GM06990 (cell line): ENCODE measurements around the gene PRR36.
A peak's percentile ranks its signal among the peaks of the same experiment; 100 is the strongest.

Source experiments
- DNase-seq: peaks from one replicate; pipeline ENCODE4 v3.0.0-alpha.2; 2011; ENCODE audit not compliant: insufficient read length; ENCODE audit errors: extremely low read depth
- H3K27me3 ChIP-seq: replicated peaks from 2 replicates; pipeline ENCODE4 v1.6.0; 2011; ENCODE audit warnings: low read length; ENCODE audit not compliant: control insufficient read depth, insufficient read depth
- H3K36me3 ChIP-seq: 2 replicates; pipeline ENCODE4 v1.5.1; 2011; ENCODE audit warnings: low read length; ENCODE audit not compliant: control insufficient read depth, insufficient read depth
- H3K4me3 ChIP-seq: replicated peaks from 2 replicates; pipeline ENCODE4 v1.5.1; 2011; ENCODE audit warnings: low read depth, mild to moderate bottlenecking, control low read depth, low read length
- TF ChIP-seq, protein P1 (sequence below): IDR thresholded peaks from 2 replicates; pipeline ENCODE4 v1.5.1; 2011; ENCODE audit warnings: low read length, control low read depth, mild to moderate bottlenecking, inconsistent platforms; ENCODE audit not compliant: insufficient read depth, poor library complexity, severe bottlenecking

Gene PRR36

DNA sequence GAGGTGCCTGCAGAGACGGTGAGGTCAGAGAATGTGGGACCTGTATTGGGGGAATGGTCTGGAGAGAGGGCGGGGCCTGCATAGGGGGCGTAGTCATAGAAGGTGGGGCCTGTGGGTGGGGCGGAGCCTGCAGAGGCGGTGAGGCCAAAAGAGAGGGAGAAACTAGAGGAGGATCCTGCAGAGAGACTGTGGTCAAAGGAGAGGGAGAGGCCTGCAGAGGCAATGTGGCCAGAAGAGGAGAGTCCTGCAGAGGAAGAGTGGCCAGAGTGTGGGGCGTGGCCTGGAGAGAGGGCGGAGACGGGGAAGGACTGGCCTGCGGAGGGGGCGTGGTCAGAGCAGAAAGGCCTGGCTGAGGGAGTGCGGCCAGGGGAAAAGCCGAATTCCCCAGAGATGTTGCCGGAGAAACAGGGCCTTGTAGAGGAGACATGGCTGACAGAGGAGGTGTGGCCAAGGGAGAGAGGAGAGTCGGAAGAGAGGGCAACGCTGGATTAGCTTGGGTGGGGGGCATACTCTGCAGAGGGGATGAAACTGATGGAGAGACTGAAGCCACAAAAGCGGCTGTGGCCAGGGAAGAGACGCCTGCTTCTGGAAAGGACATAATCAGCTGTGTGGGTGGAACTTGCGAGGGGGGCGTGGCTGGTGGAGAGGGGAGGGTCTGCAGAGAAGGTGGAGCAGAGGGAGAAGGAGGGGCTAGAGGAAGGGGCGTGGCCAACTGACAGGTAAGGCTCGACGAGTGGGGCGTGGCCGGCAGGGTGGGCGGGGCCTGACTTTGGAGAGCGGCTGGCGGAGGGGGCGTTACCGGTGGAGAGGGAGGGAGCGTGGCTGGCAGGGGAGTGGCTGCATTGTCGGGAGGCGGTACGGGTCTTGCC is 2.5 kb downstream of the PRR36 start:
- Histone ChIP-seq H3K4me3 (peak overlapping the region; percentile 25; the same call in 1 of the 2 replicates), H3K27me3 (no peaks in the 10 kb centered on the region; the same call in 1 of the 2 replicates), H3K36me3 (no peaks in the 10 kb centered on the region)
- TF ChIP-seq, protein P1, sequence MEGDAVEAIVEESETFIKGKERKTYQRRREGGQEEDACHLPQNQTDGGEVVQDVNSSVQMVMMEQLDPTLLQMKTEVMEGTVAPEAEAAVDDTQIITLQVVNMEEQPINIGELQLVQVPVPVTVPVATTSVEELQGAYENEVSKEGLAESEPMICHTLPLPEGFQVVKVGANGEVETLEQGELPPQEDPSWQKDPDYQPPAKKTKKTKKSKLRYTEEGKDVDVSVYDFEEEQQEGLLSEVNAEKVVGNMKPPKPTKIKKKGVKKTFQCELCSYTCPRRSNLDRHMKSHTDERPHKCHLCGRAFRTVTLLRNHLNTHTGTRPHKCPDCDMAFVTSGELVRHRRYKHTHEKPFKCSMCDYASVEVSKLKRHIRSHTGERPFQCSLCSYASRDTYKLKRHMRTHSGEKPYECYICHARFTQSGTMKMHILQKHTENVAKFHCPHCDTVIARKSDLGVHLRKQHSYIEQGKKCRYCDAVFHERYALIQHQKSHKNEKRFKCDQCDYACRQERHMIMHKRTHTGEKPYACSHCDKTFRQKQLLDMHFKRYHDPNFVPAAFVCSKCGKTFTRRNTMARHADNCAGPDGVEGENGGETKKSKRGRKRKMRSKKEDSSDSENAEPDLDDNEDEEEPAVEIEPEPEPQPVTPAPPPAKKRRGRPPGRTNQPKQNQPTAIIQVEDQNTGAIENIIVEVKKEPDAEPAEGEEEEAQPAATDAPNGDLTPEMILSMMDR: no peak
- peak; percentile 86 for DNase-seq

DNA sequence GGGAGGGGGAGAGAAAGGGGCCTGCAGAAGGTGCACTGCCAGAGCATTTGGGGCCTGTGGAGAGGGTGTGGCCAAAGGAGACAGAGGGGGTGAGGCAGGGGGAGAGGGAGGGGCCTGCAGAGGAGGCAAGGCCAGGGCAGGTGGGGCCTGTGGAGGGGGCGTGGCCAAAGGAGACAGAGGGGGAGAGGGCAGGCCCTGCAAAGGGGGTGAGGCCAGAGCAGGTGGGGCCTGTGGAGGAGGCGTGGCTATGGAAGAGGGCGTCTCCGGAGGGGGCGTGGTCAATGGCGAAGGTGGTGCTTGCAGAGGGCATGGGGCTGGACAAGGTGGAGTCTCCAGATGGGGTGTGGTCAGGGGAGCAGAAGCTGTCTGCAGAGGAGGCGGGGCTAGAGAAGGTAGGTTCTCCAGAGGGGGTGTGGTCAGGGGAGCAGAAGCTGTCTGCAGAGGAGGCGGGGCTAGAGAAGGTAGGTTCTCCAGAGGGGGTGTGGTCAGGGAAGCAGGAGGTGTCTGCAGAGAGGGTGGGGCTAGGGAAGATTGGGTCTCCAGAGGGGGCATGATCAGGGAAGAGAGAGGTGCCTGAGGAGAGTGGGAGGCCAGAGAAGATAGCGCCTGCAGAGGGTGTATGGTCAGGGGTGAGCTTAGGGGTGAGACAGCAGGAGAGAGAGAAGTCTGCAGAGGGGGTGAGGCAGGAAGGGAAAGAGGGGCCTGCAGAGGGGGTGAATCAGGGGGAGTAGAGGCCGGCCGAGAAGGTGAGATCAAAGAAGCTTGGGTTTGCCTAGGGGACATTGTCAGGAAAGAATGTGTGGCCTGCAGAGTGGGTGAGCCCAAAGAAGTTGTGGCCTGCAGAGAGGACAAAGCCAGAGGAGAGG is 3.4 kb downstream of the PRR36 start:
- peak; percentile 83 for DNase-seq
- H3K27me3 ChIP-seq: no peaks in the 10 kb centered on the region; the same call in 1 of the 2 replicates
- no peak overlapping the region for H3K4me3 ChIP-seq
- TF ChIP-seq, protein P1: no peak
- no peaks in the 10 kb centered on the region for H3K36me3 ChIP-seq

DNA sequence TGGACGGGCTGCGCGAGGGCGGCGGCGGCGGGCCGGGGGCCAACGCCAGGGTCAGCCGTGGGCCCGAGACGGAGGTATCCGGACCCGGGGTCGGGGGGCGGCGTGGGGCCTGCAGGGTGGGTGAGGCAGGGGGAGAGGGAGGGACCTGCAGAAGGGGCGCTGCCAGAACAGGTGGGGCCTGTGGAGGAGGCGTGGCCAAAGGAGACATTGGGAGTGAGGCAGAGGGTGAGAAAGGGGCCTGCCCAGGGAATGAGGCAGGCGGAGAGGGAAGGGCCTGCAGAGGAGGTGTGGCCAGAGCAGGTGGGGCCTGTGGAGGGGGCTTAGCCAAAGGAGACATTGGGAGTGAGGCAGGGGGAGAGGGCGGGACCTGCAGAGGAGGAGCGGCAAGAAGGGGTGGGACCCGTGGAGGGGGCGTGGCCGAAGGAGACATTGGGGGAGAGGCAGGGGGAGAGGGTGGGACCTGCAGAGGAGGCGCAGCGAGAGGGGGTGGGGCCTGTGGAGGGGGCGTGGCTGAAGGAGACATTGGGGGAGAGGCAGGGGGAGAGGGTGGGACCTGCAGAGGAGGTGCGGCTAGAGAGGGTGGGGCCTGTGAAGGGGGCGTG is 4.2 kb downstream of the PRR36 start:
- no peaks in the 10 kb centered on the region for H3K36me3 ChIP-seq
- DNase-seq: peak; percentile 80
- peak overlapping the region; percentile 56 for H3K4me3 ChIP-seq
- no peaks in the 10 kb centered on the region; the same call in 1 of the 2 replicates for H3K27me3 ChIP-seq
- TF ChIP-seq, protein P1: no peak

DNA sequence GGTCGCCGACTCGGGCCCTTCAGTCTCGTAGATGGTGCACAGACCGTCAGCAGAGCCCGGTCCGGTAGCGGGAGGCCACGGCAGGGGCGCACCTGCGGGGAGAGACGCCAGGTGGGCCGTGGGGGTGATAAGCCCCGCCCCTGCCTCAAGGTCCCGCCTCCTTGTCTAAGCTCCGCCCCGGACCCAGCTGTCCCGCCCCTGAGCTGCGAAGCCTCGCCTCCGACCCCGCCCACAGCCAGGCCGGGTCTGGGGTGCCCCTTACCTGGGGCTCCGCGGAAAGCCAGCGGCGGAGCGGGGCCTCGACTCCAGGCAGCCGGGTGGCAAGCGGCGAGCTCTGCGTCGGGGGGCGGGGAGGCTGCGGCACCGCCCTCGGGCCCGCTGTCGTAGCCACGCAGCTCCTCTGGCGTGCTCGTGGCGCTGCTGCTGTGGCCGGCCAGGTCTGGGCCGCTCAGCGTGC is 4.7 kb downstream of the PRR36 start:
- TF ChIP-seq, protein P1: no peak
- DNase-seq: peak; percentile 81
- no peaks in the 10 kb centered on the region; the same call in 1 of the 2 replicates for H3K27me3 ChIP-seq
- peak overlapping the region; percentile 56 for H3K4me3 ChIP-seq
- H3K36me3 ChIP-seq: no peaks in the 10 kb centered on the region

DNA sequence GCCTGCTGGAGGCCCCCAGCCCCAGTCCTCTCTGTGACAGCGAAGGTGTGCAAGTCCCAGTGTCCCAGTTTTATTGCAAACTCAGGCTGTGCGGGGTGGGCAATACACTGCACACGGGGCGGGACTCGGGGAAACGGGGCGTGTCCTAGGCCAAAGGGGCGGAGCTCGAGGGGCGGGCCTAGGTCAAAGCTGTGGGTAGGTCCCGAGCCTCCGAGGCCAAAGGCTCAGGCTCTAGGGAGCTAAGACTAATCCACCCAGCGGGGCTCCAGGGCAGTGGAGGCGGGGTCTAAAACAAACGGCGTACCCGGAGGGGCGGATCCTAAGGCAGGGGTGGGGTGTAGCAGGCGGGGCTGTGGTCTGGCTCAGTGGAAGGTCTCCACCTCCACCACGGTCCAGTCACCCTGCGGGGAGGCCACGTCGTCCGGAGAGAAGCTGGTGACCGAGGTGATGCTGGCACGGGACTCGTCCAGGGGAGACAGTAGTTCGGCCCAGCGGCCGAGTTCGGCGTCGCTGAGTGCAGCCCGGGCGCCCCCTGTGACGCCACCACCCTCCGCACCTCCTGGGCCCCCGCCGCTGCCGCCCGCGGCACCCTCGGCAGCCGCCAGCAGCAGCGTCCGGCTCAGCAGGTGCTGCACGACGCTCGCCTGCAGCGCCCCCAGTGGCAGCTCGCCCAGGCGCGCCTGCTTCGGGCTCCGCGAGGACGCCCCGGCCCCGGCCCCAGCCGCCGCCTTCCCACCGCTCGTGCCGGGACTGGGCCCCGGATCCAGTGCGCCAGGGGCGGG is 5.3 kb downstream of the PRR36 start:
- Histone ChIP-seq H3K27me3 (no peaks in the 10 kb centered on the region; the same call in 1 of the 2 replicates), H3K4me3 (peak overlapping the region; percentile 58), H3K36me3 (no peaks in the 10 kb centered on the region; the same call in 1 of the 2 replicates)
- TF ChIP-seq, protein P1: no peak
- DNase-seq: peak; percentile 91
